ENCODE data around the gene SYPL2. TPM values are rescaled to one million over a fixed set of nuclear protein-coding genes. Genes with fewer than 3 reads are reported as not detected.
A peak's percentile ranks its signal among the peaks of the same experiment; 100 is the strongest.

SYPL2 gene
- total RNA-seq, 4 donors from 2014 or later: 1.5 to 3.5 (median 2.4) TPM

- H3K36me3 ChIP-seq: no peaks in the 10 kb centered on the region
- 30 to 41% methylated on average over 5 to 8 of the region's 8 CpGs for WGBS, 2 donors
- TF ChIP-seq CTCF (IDR thresholded peaks at IDR 0.05) (no peak), EP300 (IDR thresholded peaks at IDR 0.05) (no peak), POLR2A (IDR thresholded peaks at IDR 0.05) (no peak)
- DNase-seq (ENCODE audit: low spot score in 2 of 2): no peak
- H3K9me3 ChIP-seq: no peaks in the 10 kb centered on the region
- no peak overlapping the region for H3K27ac ChIP-seq
- H3K27me3 ChIP-seq: no peaks in the 10 kb centered on the region
- H3K4me1 ChIP-seq: peaks cover 0 to 42% (median 12%) of the 10 kb centered on the region in 4 donors
- no peak overlapping the region for H3K4me3 ChIP-seq
Measured at GRCh38 chr1:109529881-109530456, 63.6 kb downstream of the SYPL2 start.

DNA sequence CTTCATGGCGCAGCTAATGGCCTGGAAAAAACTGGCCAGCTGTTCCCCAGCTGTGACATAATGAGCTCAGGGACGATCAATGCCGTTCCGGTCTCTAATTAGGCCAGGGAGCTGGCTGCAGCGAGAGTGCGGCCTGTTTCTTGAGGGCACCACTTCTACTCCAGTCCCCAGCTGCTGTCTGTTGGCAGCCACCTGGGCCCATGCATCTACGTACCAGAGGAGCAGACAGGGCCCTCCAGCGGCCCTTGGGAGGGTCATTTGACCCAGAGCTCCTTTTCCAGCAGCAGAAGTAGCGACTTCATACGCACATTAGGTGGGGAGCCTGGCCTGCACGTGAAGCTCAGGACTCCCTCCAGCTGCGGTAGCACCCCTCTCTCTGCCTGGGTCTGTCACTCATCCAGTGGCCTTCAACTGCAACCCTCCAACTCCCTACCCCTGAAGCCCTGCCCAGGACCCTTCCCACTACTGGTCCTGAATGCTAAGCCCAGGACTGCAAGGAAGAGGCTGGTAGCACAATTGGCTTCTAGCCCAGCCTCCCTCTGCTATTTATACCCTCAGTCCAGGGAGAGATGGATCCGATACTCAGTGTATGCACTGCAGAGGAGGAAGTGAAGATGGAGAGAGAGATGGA lies 64.2 kb downstream of the SYPL2 start:
- no peak for DNase-seq (ENCODE audit: low spot score in 2 of 2)
- TF ChIP-seq EP300 (IDR thresholded peaks at IDR 0.05) (no peak), POLR2A (IDR thresholded peaks at IDR 0.05) (no peak), CTCF (IDR thresholded peaks at IDR 0.05) (no peak)
- Histone ChIP-seq H3K9me3 (no peaks in the 10 kb centered on the region), H3K4me1 (peaks cover 0 to 42% (median 13%) of the 10 kb centered on the region in 4 donors), H3K4me3 (no peak overlapping the region), H3K27me3 (no peaks in the 10 kb centered on the region), H3K27ac (no peak overlapping the region), H3K36me3 (no peaks in the 10 kb centered on the region)
- 63 to 74% methylated on average over 9 to 13 of the region's 13 CpGs for WGBS, 2 donors

DNA sequence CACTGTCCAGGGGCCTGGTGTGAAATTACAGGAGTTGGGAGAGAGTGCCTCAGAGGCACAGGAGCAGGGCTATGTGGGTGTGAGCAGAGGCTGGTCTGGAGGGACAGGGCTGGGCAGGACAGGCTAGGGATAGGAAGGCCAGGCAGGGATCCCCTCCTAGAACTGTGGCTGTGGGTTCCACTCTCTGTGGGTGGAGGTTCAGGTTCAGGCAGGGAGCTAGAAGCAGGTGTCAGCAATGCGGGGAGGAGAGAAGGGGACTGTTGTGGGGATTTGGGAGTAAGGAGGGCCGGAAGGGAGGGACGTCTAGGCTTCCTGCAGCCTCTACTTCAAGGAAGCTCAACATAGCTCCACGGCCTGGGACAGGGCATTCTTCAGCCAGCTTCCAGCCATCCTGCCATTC lies 65.0 kb downstream of the SYPL2 start:
- H3K36me3 ChIP-seq: no peaks in the 10 kb centered on the region
- TF ChIP-seq POLR2A (IDR thresholded peaks at IDR 0.05) (no peak), EP300 (IDR thresholded peaks at IDR 0.05) (no peak), CTCF (IDR thresholded peaks at IDR 0.05) (no peak)
- peak overlapping the region in 1 of 4 donors; percentile 43 for H3K27ac ChIP-seq
- H3K9me3 ChIP-seq: no peaks in the 10 kb centered on the region
- H3K4me1 ChIP-seq: peaks cover 0 to 49% (median 14%) of the 10 kb centered on the region in 4 donors
- no peaks in the 10 kb centered on the region for H3K27me3 ChIP-seq
- no peak for DNase-seq (ENCODE audit: low spot score in 2 of 2)
- H3K4me3 ChIP-seq: no peak overlapping the region
- WGBS, 2 donors: 68 to 83% methylated on average over 4 of the region's 4 CpGs

Other genes starting within 250 kb of the SYPL2 start
- 10 to 100 TPM; 14.0 to 16.7 (median 16.3) TPM for gene CELSR2, start 217.0 kb upstream of the SYPL2 start, total RNA-seq
- gene PSRC1, start 183.4 kb upstream of the SYPL2 start, total RNA-seq: 10 to 100 TPM; 33.0 to 62.0 (median 47.4) TPM
- gene MYBPHL, start 159.5 kb upstream of the SYPL2 start, total RNA-seq: not detected
- 100 to 1,000 TPM; 145 to 199 (median 189) TPM for gene SORT1, start 68.6 kb upstream of the SYPL2 start, total RNA-seq
- 10 to 100 TPM; 20.5 to 28.8 (median 24.9) TPM for gene PSMA5, start 40.1 kb upstream of the SYPL2 start, total RNA-seq
- gene ATXN7L2, start 17.4 kb downstream of the SYPL2 start, total RNA-seq: 1 to 10 TPM; 6.5 to 6.8 (median 6.5) TPM
- 1 to 10 TPM; 4.4 to 8.4 (median 5.6) TPM for gene CYB561D1, start 27.5 kb downstream of the SYPL2 start, total RNA-seq
- gene AMIGO1, start 43.2 kb downstream of the SYPL2 start, total RNA-seq: 10 to 100 TPM in 1 of 4 donors, 1 to 10 TPM in 3; 8.1 to 10.3 (median 8.4) TPM
- gene GPR61, start 73.3 kb downstream of the SYPL2 start, total RNA-seq: under 1 TPM in 2 of 4 donors, not detected in 2; 0.59 to 0.60 TPM
- gene GNAI3, start 82.1 kb downstream of the SYPL2 start, total RNA-seq: 1 to 10 TPM; 4.0 to 6.3 (median 5.1) TPM
- not detected for gene GNAT2, start 153.1 kb downstream of the SYPL2 start, total RNA-seq
- gene AMPD2, start 153.3 kb downstream of the SYPL2 start, total RNA-seq: 100 to 1,000 TPM in 2 of 4 donors, 10 to 100 TPM in 2; 70.6 to 113 (median 94.7) TPM
- gene GSTM4, start 189.6 kb downstream of the SYPL2 start, total RNA-seq: 10 to 100 TPM; 16.3 to 47.0 (median 35.2) TPM
- gene GSTM2, start 201.5 kb downstream of the SYPL2 start, total RNA-seq: 100 to 1,000 TPM in 2 of 4 donors, 10 to 100 TPM in 2; 87.1 to 120 (median 103) TPM
- 10 to 100 TPM in 1 of 4 donors, not detected in 3; 14.1 TPM for gene GSTM1, start 221.3 kb downstream of the SYPL2 start, total RNA-seq
- gene GSTM5, start 245.7 kb downstream of the SYPL2 start, total RNA-seq: 1 to 10 TPM; 1.1 to 9.2 (median 2.8) TPM

Measured in tibial nerve (tissue), 4 donors.